Neural crest cell (in vitro differentiated cells): ENCODE measurements around the gene GPSM1. TPM values are rescaled to one million over a fixed set of nuclear protein-coding genes. Genes with fewer than 3 reads are reported as not detected.

ENCODE experiments used
- DNase-seq: peaks from one replicate; pipeline ENCODE4 v3.0.0; 2021; ENCODE audit warnings: low read depth, mixed read lengths, low spot score
- H3K27ac Mint-ChIP-seq: one replicate; pipeline ENCODE4 v1.8.0; 2021; ENCODE audit warnings: mild to moderate bottlenecking, mixed read lengths; ENCODE audit not compliant: unreplicated experiment
- H3K27me3 Mint-ChIP-seq: 2 replicates; pipeline ENCODE4 v1.8.0; 2021; ENCODE audit warnings: low read depth, mild to moderate bottlenecking, mixed read lengths
- H3K36me3 Mint-ChIP-seq: 2 replicates; pipeline ENCODE4 v1.8.0; 2021; ENCODE audit warnings: low read depth, mild to moderate bottlenecking, mixed read lengths
- H3K4me1 Mint-ChIP-seq: 2 replicates; pipeline ENCODE4 v1.8.0; 2021; ENCODE audit warnings: mixed read lengths
- H3K4me3 Mint-ChIP-seq: one replicate; pipeline ENCODE4 v1.8.0; 2021; ENCODE audit warnings: mild to moderate bottlenecking, mixed read lengths
- H3K9me3 Mint-ChIP-seq: 2 replicates; pipeline ENCODE4 v1.8.0; 2021; ENCODE audit warnings: mixed read lengths
- total RNA-seq: library from RNA; stranded (reverse); gene quantifications from 2 replicates; pipeline ENCODE4 v1.2.1, GENCODE V29; 2021
- TF ChIP-seq, protein P1 (sequence below): fragments of 200-600 bp; sonication (generic); conservative IDR thresholded peaks from 2 replicates; pipeline ENCODE4 v1.5.0; 2021; ENCODE audit warnings: antibody characterized with exemption, mild to moderate bottlenecking

Gene GPSM1
- total RNA-seq, 1 donor from 2014 or later: 56.7 TPM

DNA sequence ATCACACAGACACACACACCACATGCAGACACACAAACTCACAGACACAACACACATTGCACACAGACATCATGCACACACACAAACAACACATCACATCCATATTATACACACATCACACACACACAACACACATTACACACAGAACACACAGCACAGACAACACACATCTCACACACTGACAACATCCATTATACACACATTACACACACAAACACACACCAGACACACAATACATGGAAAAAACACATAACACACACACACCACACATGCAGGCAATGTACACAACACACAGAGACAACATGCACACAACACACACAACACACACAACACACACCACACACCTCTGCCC is 18.7 kb upstream of the GPSM1 start:
- Mint-ChIP-seq H3K9me3 (no peaks in the 10 kb centered on the region), H3K4me3 (no peak overlapping the region), H3K4me1 (no peaks in the 10 kb centered on the region), H3K27me3 (no peaks in the 10 kb centered on the region), H3K36me3 (no peaks in the 10 kb centered on the region), H3K27ac (no peak overlapping the region)
- DNase-seq: no peak
- TF ChIP-seq, protein P1, sequence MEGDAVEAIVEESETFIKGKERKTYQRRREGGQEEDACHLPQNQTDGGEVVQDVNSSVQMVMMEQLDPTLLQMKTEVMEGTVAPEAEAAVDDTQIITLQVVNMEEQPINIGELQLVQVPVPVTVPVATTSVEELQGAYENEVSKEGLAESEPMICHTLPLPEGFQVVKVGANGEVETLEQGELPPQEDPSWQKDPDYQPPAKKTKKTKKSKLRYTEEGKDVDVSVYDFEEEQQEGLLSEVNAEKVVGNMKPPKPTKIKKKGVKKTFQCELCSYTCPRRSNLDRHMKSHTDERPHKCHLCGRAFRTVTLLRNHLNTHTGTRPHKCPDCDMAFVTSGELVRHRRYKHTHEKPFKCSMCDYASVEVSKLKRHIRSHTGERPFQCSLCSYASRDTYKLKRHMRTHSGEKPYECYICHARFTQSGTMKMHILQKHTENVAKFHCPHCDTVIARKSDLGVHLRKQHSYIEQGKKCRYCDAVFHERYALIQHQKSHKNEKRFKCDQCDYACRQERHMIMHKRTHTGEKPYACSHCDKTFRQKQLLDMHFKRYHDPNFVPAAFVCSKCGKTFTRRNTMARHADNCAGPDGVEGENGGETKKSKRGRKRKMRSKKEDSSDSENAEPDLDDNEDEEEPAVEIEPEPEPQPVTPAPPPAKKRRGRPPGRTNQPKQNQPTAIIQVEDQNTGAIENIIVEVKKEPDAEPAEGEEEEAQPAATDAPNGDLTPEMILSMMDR: no peak

DNA sequence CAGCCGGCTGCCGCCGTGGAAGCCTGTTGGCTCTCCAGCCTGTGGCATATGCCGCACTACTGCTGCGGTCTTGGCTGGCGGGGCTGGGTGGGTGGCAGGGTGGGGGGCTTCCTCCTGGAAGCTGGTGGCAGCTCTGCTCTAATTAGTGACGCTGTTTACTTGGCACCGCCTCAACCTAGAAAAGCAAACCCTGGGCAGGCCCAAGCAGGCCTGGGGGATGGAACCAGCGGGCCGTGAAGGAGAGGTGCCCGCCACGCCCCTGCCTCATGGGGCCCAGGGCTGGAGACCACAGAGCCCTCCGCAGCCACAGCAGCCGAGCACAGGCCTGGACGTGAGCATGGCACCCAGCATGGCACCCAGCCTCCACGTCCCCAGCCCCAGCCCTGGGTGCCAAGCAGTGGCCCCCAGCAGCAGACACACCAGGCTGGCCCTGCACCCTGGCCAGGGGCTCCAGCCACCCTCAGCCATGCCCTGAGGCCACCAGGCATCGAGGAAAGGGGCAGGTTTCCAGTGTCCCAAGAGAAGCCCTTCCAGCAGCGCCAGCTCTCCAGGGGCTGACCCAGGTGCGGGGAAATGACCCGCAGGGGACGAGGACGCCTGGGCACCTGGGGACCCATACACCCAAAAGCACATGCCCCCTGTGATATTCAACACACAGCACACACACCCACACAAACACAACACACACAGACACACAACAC is 18.1 kb upstream of the GPSM1 start:
- no peak overlapping the region for H3K4me3 Mint-ChIP-seq
- TF ChIP-seq, protein P1: no peak
- H3K36me3 Mint-ChIP-seq: no peaks in the 10 kb centered on the region
- no peaks in the 10 kb centered on the region for H3K4me1 Mint-ChIP-seq
- H3K9me3 Mint-ChIP-seq: no peaks in the 10 kb centered on the region
- no peak overlapping the region for H3K27ac Mint-ChIP-seq
- no peaks in the 10 kb centered on the region for H3K27me3 Mint-ChIP-seq
- no peak for DNase-seq

DNA sequence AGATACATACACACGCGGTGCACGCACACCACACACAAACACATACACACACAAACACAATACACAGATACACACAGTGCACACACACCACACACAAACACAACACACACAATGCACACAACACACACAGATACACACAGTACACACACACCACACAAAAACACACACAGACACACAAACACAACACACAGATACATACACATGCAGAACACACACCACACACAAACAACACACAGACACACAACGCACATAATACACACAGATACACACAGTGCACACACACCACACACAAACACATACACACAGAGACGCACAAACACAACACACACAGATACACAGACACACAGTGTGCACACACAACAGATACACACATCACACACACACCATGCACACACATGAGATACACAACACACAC is 17.5 kb upstream of the GPSM1 start:
- H3K4me1 Mint-ChIP-seq: no peaks in the 10 kb centered on the region
- no peaks in the 10 kb centered on the region for H3K36me3 Mint-ChIP-seq
- H3K27me3 Mint-ChIP-seq: no peaks in the 10 kb centered on the region
- no peak overlapping the region for H3K27ac Mint-ChIP-seq
- TF ChIP-seq, protein P1: no peak
- peaks cover 5% of the 10 kb centered on the region for H3K9me3 Mint-ChIP-seq
- H3K4me3 Mint-ChIP-seq: no peak overlapping the region
- no peak for DNase-seq

DNA sequence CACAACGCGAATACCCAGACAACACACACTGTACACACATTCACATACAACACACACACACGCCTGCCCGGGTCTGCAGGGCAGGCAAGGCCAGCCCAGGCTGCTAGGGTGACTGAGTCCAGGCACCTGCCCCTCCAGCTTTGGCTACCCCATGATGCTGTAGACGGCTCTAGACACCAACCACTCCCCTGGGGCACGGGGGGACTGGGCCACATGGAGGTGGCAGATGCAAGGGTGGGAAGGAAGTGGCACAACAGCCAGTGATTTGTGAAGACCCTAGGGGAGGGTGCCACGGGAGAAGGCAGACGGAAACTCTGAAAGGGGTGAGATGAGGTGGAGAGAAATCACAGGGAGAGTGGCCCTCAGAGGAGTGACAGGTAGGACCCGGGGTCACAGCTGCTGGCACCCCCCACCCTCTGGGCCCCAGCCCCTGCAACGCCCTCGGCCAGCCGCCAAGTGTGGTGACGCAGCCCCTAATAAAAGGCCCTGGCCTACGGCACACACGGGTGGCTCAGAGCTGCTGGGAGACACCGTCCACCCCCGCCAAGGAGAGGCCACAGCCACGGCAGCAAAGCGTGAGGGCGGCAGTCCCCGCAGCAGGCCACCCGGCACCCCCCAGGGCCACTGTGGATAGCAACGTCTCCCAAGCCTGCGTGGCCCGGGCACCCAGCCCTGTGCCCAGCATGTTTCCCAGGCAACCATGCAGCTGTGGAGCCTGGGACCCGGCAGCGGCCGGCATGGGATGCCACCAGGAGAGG is 16.9 kb upstream of the GPSM1 start:
- H3K27me3 Mint-ChIP-seq: no peaks in the 10 kb centered on the region
- H3K36me3 Mint-ChIP-seq: no peaks in the 10 kb centered on the region
- H3K4me3 Mint-ChIP-seq: no peak overlapping the region
- H3K9me3 Mint-ChIP-seq: peaks cover 9% of the 10 kb centered on the region
- no peak for DNase-seq
- H3K27ac Mint-ChIP-seq: no peak overlapping the region
- TF ChIP-seq, protein P1: no peak
- H3K4me1 Mint-ChIP-seq: no peaks in the 10 kb centered on the region

DNA sequence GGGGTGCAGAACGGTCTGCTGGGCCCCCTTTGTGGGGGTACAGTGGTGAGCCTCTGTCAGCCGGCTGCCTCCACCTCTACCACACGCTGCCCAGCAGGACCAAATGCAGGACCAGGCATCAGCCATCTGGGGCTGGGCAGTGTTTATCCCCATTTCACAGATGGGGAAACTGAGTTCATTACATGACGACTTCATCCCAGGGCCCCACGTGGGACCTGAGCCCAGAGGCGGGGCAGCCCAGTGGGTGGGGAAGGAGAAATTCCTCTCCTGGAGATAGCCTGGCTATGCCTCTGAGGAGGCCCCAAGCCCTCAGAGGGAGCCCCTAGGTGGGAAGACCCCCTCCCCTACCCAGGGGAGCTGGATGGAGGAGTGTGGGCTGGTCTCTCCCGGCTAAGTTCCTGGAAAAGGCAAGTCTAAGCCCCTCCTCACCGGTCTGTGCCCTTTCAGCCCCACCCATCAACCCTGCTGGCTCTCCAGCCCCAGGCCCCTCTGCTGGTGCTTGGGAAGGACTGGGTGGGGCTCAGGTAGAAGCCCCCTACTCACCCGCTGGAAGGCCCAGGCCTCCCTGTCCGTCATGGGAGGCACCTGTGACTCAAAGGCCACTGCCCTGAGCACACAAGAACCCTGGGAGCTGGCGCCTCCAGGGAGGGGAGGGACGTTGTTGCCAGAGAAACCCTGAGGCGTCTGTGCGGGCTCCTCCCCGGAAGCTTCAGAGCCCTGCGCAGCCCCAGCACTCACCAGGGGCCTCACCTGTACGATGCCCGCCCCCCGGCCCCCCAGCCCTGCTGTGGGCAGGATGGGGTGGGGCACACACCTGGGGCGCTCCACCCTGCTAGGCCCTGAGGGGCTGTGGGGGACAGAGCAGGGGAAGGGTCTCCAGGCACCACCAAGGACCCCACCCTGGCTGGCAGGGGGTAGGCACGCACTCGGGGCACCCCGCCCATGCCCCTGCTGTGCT is 16.0 kb upstream of the GPSM1 start:
- H3K36me3 Mint-ChIP-seq: no peaks in the 10 kb centered on the region

More for the DNA sequence above, 16.0 kb upstream of the GPSM1 start:
- H3K27me3 Mint-ChIP-seq: no peaks in the 10 kb centered on the region
- TF ChIP-seq, protein P1: no peak
- H3K27ac Mint-ChIP-seq: no peak overlapping the region
- H3K9me3 Mint-ChIP-seq: peaks cover 14% of the 10 kb centered on the region
- no peaks in the 10 kb centered on the region for H3K4me1 Mint-ChIP-seq
- no peak for DNase-seq
- H3K4me3 Mint-ChIP-seq: no peak overlapping the region
